Parathyroid adenoma (tissue), 2 donors: ENCODE data around the gene DAZAP1.

Experiments used
- H2AFZ ChIP-seq: fragments of 300-600 bp; sonication (generic); one replicate; pipeline ENCODE4 v1.7.0; 2017; ENCODE audit warnings: antibody characterized with exemption, mild to moderate bottlenecking
- H3K27ac ChIP-seq: fragments of 300-600 bp; sonication (generic); one replicate; pipeline ENCODE4 v1.7.0; 2017
- H3K27me3 ChIP-seq: fragments of 300-600 bp; sonication (generic); one replicate; pipeline ENCODE4 v1.7.0; 2017; ENCODE audit warnings: low read length; ENCODE audit not compliant: control insufficient read depth, insufficient read depth
- H3K36me3 ChIP-seq: fragments of 300-600 bp; sonication (generic); one replicate; pipeline ENCODE4 v1.7.0; 2017; ENCODE audit warnings: low read length; ENCODE audit not compliant: control insufficient read depth, insufficient read depth
- H3K4me1 ChIP-seq: fragments of 300-600 bp; sonication (generic); one replicate; pipeline ENCODE4 v1.7.0; 2017; ENCODE audit warnings: control low read depth
- H3K4me2 ChIP-seq: fragments of 300-600 bp; sonication (generic); one replicate; pipeline ENCODE4 v1.7.0; 2017; ENCODE audit warnings: low read length
- H3K4me3 ChIP-seq: fragments of 300-600 bp; sonication (generic); one replicate; pipeline ENCODE4 v1.7.0; 2017; ENCODE audit warnings: low read depth, low read length
- H3K79me2 ChIP-seq: fragments of 300-600 bp; sonication (generic); one replicate; pipeline ENCODE4 v1.7.0; 2017; ENCODE audit warnings: control low read depth
- H3K9ac ChIP-seq: fragments of 300-600 bp; sonication (generic); one replicate; pipeline ENCODE4 v1.7.0; 2017; ENCODE audit warnings: mild to moderate bottlenecking
- H3K9me3 ChIP-seq: fragments of 300-600 bp; sonication (generic); one replicate; pipeline ENCODE4 v1.7.0; 2017; ENCODE audit warnings: low read length; ENCODE audit not compliant: control insufficient read depth
- TF ChIP-seq, protein P1 (sequence below): fragments of 300-600 bp; sonication (generic); IDR thresholded peaks from one replicate; pipeline ENCODE4 v1.7.0; 2017; ENCODE audit warnings: antibody characterized with exemption, mild to moderate bottlenecking
- donor health status: primary hyperparathyroidism.

DAZAP1 gene

DNA sequence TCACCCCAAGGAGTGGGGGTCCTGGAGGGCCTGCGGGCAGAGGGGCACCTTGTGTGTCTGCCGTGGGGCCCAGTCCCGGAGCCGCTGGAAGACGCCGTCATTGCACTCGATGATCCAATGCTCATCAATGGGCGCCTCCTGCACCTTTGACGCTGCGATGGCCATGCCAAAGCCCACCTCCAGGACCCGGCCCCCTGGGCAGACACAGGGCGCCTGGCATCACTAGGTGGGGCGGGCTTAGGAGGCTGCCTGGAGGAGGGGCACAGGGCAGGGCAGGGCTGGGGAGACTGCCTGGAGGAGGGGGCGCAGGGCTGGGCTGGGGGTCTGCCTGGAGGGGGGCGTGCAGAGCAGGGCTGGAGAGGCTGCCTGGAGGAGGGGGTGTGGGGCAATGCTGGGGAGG, 7.6 kb upstream of the DAZAP1 start:
- H3K4me1 ChIP-seq = no peaks in the 10 kb centered on the region
- H3K79me2 ChIP-seq = no peaks in the 10 kb centered on the region
- TF ChIP-seq, protein P1, sequence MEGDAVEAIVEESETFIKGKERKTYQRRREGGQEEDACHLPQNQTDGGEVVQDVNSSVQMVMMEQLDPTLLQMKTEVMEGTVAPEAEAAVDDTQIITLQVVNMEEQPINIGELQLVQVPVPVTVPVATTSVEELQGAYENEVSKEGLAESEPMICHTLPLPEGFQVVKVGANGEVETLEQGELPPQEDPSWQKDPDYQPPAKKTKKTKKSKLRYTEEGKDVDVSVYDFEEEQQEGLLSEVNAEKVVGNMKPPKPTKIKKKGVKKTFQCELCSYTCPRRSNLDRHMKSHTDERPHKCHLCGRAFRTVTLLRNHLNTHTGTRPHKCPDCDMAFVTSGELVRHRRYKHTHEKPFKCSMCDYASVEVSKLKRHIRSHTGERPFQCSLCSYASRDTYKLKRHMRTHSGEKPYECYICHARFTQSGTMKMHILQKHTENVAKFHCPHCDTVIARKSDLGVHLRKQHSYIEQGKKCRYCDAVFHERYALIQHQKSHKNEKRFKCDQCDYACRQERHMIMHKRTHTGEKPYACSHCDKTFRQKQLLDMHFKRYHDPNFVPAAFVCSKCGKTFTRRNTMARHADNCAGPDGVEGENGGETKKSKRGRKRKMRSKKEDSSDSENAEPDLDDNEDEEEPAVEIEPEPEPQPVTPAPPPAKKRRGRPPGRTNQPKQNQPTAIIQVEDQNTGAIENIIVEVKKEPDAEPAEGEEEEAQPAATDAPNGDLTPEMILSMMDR = no peak
- no peak overlapping the region for H2AFZ ChIP-seq
- no peaks in the 10 kb centered on the region for H3K27me3 ChIP-seq
- H3K27ac ChIP-seq = no peak overlapping the region
- no peak overlapping the region for H3K4me2 ChIP-seq
- no peak overlapping the region for H3K9ac ChIP-seq
- no peaks in the 10 kb centered on the region for H3K36me3 ChIP-seq
- H3K4me3 ChIP-seq = no peak overlapping the region
- no peaks in the 10 kb centered on the region for H3K9me3 ChIP-seq

DNA sequence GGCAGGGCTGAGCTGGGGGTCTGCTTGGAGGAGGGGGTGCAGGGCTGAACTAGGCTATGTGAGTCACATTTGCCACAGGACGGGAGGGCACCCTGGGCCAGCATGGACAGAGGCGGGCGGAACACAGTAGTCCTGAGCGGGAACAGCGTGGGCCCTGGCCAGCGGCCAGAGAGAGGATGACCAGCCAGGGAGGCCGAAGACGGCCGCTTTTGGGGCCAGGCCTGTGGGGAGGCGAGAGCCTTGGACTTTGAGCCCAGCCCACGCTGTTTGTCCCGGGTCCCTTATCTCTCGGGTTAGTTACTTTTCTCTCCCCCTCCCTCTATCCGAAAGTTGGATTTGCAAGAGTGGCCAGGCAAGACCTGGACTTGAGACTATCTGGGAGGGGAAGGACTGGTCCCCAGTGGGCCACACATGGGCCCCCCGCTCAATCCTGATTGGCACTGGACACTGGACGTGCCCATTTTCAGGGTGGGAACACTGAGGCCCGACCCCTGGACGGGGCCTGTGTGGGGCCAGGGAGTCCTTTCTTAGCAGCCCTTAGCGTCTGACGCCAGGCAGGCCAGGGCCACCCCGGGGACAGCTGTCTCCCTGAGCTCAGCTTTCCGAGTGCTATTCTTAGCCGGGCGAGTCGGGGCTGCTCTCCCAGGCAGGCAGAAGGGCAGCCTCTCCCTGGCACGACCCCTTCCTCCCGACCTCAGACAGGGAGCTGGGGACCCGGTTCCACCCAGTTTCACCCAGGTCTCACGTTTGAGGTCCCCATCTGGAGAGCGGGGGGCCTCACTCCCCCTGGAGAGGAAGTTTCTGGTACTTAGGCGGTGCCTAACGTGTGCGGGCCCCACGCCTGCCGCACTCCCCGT, 6.9 kb upstream of the DAZAP1 start:
- Histone ChIP-seq H3K4me3 (peak overlapping the region; percentile 76), H3K27me3 (no peaks in the 10 kb centered on the region), H3K36me3 (no peaks in the 10 kb centered on the region), H3K9ac (no peak overlapping the region), H3K79me2 (no peaks in the 10 kb centered on the region), H3K4me2 (peak overlapping the region; percentile 96), H2AFZ (peak overlapping the region; percentile 75), H3K4me1 (no peaks in the 10 kb centered on the region), H3K9me3 (no peaks in the 10 kb centered on the region), H3K27ac (no peak overlapping the region)
- TF ChIP-seq, protein P1 = no peak

DNA sequence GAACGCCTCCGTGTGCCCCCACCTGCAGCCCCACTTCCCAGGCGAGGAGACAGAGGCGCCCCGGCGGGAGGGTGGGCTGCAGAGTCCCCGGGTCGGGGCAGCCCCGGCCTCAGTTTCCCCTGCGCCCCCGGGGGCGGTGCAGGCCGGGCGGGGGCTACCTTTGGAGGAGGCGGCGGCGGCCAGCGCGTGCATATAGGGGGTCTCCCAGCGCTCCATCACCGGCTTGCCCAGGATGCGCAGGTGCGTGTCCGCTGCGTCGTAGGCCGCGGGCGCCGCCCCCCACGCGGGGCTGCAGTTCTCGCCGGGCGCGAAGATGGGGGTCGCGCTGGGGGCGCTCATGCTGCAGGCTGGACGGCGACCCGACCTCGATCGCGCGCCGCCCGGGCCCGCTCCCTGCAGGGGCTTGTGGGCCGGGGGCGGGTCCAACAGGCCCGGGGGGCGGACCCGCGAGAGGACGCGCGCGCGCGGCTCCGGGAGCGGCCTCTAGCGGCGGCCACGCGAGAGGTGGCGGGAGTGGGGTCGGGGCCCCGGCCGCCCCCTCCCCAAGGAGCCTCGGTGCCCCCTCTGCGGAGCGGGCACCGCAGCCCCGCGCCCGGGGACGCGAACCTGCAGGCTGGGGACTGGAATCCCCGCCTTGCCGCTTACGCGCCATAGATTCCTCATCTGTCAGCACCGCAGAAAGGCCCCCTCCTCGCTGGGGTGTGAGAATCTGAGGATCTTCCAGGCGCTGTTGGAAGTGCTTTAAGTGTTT, 6.1 kb upstream of the DAZAP1 start, which contains the start of gene GAMT:
TSS of gene GAMT (minus strand) at position 405 of the 751 bp plus-strand sequence. CDS start at position 339, 66 bp downstream.
- H3K9ac ChIP-seq = no peak within 1 kb of the TSS
- H2AFZ ChIP-seq = peak within 1 kb of the TSS; percentile 82
- H3K79me2 ChIP-seq = no peaks in the 10 kb centered on the region
- TF ChIP-seq, protein P1 = peak; percentile 37
- H3K9me3 ChIP-seq = no peaks in the 10 kb centered on the region
- H3K36me3 ChIP-seq = no peaks in the 10 kb centered on the region
- H3K4me3 ChIP-seq = peak within 1 kb of the TSS; percentile 76
- H3K27me3 ChIP-seq = no peaks in the 10 kb centered on the region
- H3K4me2 ChIP-seq = peak within 1 kb of the TSS; percentile 96
- peaks cover 2% of the 10 kb centered on the region for H3K4me1 ChIP-seq
- no peak within 1 kb of the TSS for H3K27ac ChIP-seq

DNA sequence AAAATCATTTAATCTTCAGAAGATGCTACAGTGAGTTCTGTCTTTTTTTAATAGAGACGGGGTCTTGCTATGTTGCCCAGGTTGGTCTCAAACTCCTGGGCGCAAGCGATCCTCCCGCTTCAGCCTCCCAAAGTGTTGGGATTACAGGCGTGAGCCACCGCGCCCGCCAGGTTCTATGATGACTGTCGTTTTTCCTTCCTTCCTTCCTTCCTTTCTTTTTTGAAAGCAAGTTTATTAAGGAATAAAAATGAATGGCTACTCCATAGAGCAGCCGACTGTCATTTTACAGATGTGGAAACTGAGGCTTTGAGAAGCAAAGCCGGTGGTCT, 5.5 kb upstream of the DAZAP1 start:
- H3K4me1 ChIP-seq = peaks cover 7% of the 10 kb centered on the region
- H3K27ac ChIP-seq = no peak overlapping the region
- H3K9ac ChIP-seq = no peak overlapping the region
- no peaks in the 10 kb centered on the region for H3K27me3 ChIP-seq
- H2AFZ ChIP-seq = peak overlapping the region; percentile 82
- no peaks in the 10 kb centered on the region for H3K79me2 ChIP-seq
- H3K36me3 ChIP-seq = no peaks in the 10 kb centered on the region
- H3K4me3 ChIP-seq = no peak overlapping the region
- no peaks in the 10 kb centered on the region for H3K9me3 ChIP-seq
- H3K4me2 ChIP-seq = peak overlapping the region; percentile 96
- TF ChIP-seq, protein P1 = no peak
